Measurements from ENCODE around the gene RBM15. TPM values are rescaled to one million over a fixed set of nuclear protein-coding genes. Genes with fewer than 3 reads are reported as not detected.
A peak's percentile ranks its signal among the peaks of the same experiment; 100 is the strongest.

Gene RBM15
- polyA plus RNA-seq, 4 donors = 1.6 to 13.9 (median 3.7) TPM

GRCh38 chr1:110348050-110348449, 8.9 kb downstream of the RBM15 start:
- DNase-seq = no peak
- H3K4me1 ChIP-seq (ENCODE audit: control insufficient read depth in 3 of 3, insufficient read depth in 2 of 3, low read depth in 1 of 3, low read length in 2 of 3) = peaks cover 4 to 36% (median 20%) of the 10 kb centered on the region in 3 donors

DNA sequence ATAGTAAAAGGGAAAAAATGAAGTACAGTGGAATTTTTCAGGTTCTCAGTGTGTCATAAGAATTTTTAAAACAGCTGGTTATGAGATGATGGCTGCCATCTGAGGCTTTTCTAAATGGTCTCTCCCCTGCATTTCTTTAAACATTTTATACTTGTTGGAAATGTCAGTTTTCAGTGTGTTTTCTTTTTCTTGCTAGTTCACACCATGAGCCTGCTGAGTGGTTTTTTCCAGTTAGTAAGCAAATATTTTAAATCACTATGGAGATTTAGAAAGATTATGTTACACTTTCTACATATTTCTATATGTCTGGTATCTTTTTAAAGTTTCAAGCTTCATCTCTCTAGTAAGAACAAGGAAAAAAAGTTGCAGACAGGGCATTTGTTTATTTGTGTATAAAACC, 9.6 kb downstream of the RBM15 start:
- Histone ChIP-seq H3K9me3 (ENCODE audit: control insufficient read depth in 2 of 2, insufficient read depth in 1 of 2, low read depth in 1 of 2, low read length in 1 of 2) (no peaks in the 10 kb centered on the region), H3K4me3 (ENCODE audit: low read depth in 1 of 3, low read length in 3 of 3) (no peak overlapping the region), H3K4me1 (ENCODE audit: control insufficient read depth in 3 of 3, insufficient read depth in 2 of 3, low read depth in 1 of 3, low read length in 2 of 3) (peaks cover 4 to 35% (median 14%) of the 10 kb centered on the region in 3 donors), H3K36me3 (ENCODE audit: control insufficient read depth in 3 of 3, insufficient read depth in 2 of 3, low read depth in 1 of 3, low read length in 3 of 3) (peaks cover 0 to 19% (median 5%) of the 10 kb centered on the region in 3 donors), H3K27ac (ENCODE audit: low read depth in 1 of 3, low read length in 2 of 3) (no peak overlapping the region), H3K27me3 (ENCODE audit: control insufficient read depth in 3 of 3, insufficient read depth in 3 of 3, low read length in 3 of 3) (no peaks in the 10 kb centered on the region)
- FAIRE-seq (no peak), DNase-seq (no peak)

More at GRCh38 chr1:110348050-110348449, 8.9 kb downstream of the RBM15 start:
- FAIRE-seq = no peak
- H3K27me3 ChIP-seq (ENCODE audit: control insufficient read depth in 3 of 3, insufficient read depth in 3 of 3, low read length in 3 of 3) = no peaks in the 10 kb centered on the region
- 28 to 39% (median 32%) methylated on average over 2 of the region's 2 CpGs for WGBS, 3 donors
- no peak overlapping the region for H3K27ac ChIP-seq (ENCODE audit: low read depth in 1 of 3, low read length in 2 of 3)
- no peak overlapping the region for H3K4me3 ChIP-seq (ENCODE audit: low read depth in 1 of 3, low read length in 3 of 3)
- no peaks in the 10 kb centered on the region for H3K9me3 ChIP-seq (ENCODE audit: control insufficient read depth in 2 of 2, insufficient read depth in 1 of 2, low read depth in 1 of 2, low read length in 1 of 2)
- H3K36me3 ChIP-seq (ENCODE audit: control insufficient read depth in 3 of 3, insufficient read depth in 2 of 3, low read depth in 1 of 3, low read length in 3 of 3) = peaks cover 0 to 18% (median 5%) of the 10 kb centered on the region in 3 donors

DNA sequence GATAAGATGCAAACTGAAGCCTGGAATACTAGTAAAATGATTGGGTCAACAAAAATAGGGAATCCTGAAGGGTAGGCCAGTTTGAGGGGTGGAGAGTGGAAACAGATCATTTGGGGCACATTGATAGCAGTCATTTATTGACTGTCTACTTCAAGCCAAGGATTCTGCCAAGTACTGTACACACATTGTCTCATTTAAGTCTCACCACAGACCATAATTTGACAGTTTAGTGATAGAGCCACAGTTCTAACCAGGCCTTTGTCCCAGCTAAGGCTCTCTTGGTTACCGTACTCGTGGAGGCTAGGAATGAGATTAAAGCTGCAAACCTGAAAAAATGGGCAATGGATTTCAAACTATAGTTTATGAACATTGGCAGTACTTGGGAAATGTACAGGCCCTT, 11.2 kb downstream of the RBM15 start:
- DNase-seq (no peak), FAIRE-seq (no peak)
- H3K4me1 ChIP-seq (ENCODE audit: control insufficient read depth in 3 of 3, insufficient read depth in 2 of 3, low read depth in 1 of 3, low read length in 2 of 3) = peaks cover 3 to 25% (median 10%) of the 10 kb centered on the region in 3 donors
- WGBS, 3 donors = 90 to 98% (median 95%) methylated on average over 2 of the region's 2 CpGs
- H3K27me3 ChIP-seq (ENCODE audit: control insufficient read depth in 3 of 3, insufficient read depth in 3 of 3, low read length in 3 of 3) = no peaks in the 10 kb centered on the region
- H3K9me3 ChIP-seq (ENCODE audit: control insufficient read depth in 2 of 2, insufficient read depth in 1 of 2, low read depth in 1 of 2, low read length in 1 of 2) = no peaks in the 10 kb centered on the region
- H3K4me3 ChIP-seq (ENCODE audit: low read depth in 1 of 3, low read length in 3 of 3) = no peak overlapping the region
- H3K27ac ChIP-seq (ENCODE audit: low read depth in 1 of 3, low read length in 2 of 3) = no peak overlapping the region
- peaks cover 0 to 23% (median 5%) of the 10 kb centered on the region in 3 donors for H3K36me3 ChIP-seq (ENCODE audit: control insufficient read depth in 3 of 3, insufficient read depth in 2 of 3, low read depth in 1 of 3, low read length in 3 of 3)

GRCh38 chr1:110355321-110355720, 16.1 kb downstream of the RBM15 start:
- peaks cover 0 to 4% (median 3%) of the 10 kb centered on the region in 3 donors for H3K4me1 ChIP-seq (ENCODE audit: control insufficient read depth in 3 of 3, insufficient read depth in 2 of 3, low read depth in 1 of 3, low read length in 2 of 3)
- DNase-seq = no peak
- no peak overlapping the region for H3K4me3 ChIP-seq (ENCODE audit: low read depth in 1 of 3, low read length in 3 of 3)
- no peaks in the 10 kb centered on the region for H3K27me3 ChIP-seq (ENCODE audit: control insufficient read depth in 3 of 3, insufficient read depth in 3 of 3, low read length in 3 of 3)
- peaks cover 0 to 24% (median 1%) of the 10 kb centered on the region in 3 donors for H3K36me3 ChIP-seq (ENCODE audit: control insufficient read depth in 3 of 3, insufficient read depth in 2 of 3, low read depth in 1 of 3, low read length in 3 of 3)
- no peak for FAIRE-seq
- H3K9me3 ChIP-seq (ENCODE audit: control insufficient read depth in 2 of 2, insufficient read depth in 1 of 2, low read depth in 1 of 2, low read length in 1 of 2) = no peaks in the 10 kb centered on the region
- whole genome bisulfite sequencing, 3 donors = 60 to 71% (median 60%) methylated on average over 1 of the region's 1 CpG
- no peak overlapping the region for H3K27ac ChIP-seq (ENCODE audit: low read depth in 1 of 3, low read length in 2 of 3)

GRCh38 chr1:110356379-110356778, 17.2 kb downstream of the RBM15 start:
- H3K36me3 ChIP-seq (ENCODE audit: control insufficient read depth in 3 of 3, insufficient read depth in 2 of 3, low read depth in 1 of 3, low read length in 3 of 3) = peaks cover 0 to 24% (median 1%) of the 10 kb centered on the region in 3 donors
- H3K4me1 ChIP-seq (ENCODE audit: control insufficient read depth in 3 of 3, insufficient read depth in 2 of 3, low read depth in 1 of 3, low read length in 2 of 3) = peaks cover 0 to 2% (median 0%) of the 10 kb centered on the region in 3 donors
- DNase-seq = peak in 1 of 2 donors; percentile 54
- FAIRE-seq = no peak
- H3K9me3 ChIP-seq (ENCODE audit: control insufficient read depth in 2 of 2, insufficient read depth in 1 of 2, low read depth in 1 of 2, low read length in 1 of 2) = no peaks in the 10 kb centered on the region
- WGBS, 3 donors = 49 to 74% (median 56%) methylated on average over 2 of the region's 2 CpGs
- no peak overlapping the region for H3K4me3 ChIP-seq (ENCODE audit: low read depth in 1 of 3, low read length in 3 of 3)
- no peaks in the 10 kb centered on the region for H3K27me3 ChIP-seq (ENCODE audit: control insufficient read depth in 3 of 3, insufficient read depth in 3 of 3, low read length in 3 of 3)
- H3K27ac ChIP-seq (ENCODE audit: low read depth in 1 of 3, low read length in 2 of 3) = no peak overlapping the region

- H3K4me3 ChIP-seq (ENCODE audit: low read depth in 1 of 3, low read length in 3 of 3) = no peak overlapping the region
- H3K36me3 ChIP-seq (ENCODE audit: control insufficient read depth in 3 of 3, insufficient read depth in 2 of 3, low read depth in 1 of 3, low read length in 3 of 3) = peaks cover 2 to 25% (median 4%) of the 10 kb centered on the region in 3 donors
- DNase-seq (no peak), FAIRE-seq (no peak)
- H3K27me3 ChIP-seq (ENCODE audit: control insufficient read depth in 3 of 3, insufficient read depth in 3 of 3, low read length in 3 of 3) = no peaks in the 10 kb centered on the region
- no peak overlapping the region for H3K27ac ChIP-seq (ENCODE audit: low read depth in 1 of 3, low read length in 2 of 3)
- no peaks in the 10 kb centered on the region for H3K9me3 ChIP-seq (ENCODE audit: control insufficient read depth in 2 of 2, insufficient read depth in 1 of 2, low read depth in 1 of 2, low read length in 1 of 2)
- WGBS, 3 donors = 97 to 99% (median 98%) methylated on average over 2 of the region's 2 CpGs
- H3K4me1 ChIP-seq (ENCODE audit: control insufficient read depth in 3 of 3, insufficient read depth in 2 of 3, low read depth in 1 of 3, low read length in 2 of 3) = peaks cover 0 to 2% (median 0%) of the 10 kb centered on the region in 3 donors
Measured at GRCh38 chr1:110360431-110360830, 21.3 kb downstream of the RBM15 start.

DNA sequence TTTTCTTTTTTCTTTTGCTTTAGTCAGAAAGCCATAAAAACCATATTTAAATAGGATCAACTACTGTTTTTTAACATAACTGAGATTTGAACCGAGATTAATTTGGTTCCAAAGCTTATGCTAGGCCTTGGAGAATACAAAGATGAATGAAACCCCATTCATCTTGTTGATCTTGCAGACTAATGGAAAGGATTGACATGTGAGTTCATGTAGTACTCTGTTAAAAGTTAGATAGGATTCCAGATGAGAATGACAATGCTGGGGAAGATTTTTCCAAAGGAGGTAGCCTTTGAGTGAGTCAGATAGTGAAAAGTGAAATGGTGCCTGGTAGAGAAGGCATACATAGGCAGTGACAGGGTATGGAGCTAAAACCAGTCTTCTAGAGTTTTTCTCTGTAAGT, 22.7 kb downstream of the RBM15 start:
- no peaks in the 10 kb centered on the region for H3K4me1 ChIP-seq (ENCODE audit: control insufficient read depth in 3 of 3, insufficient read depth in 2 of 3, low read depth in 1 of 3, low read length in 2 of 3)
- H3K36me3 ChIP-seq (ENCODE audit: control insufficient read depth in 3 of 3, insufficient read depth in 2 of 3, low read depth in 1 of 3, low read length in 3 of 3) = peaks cover 2 to 30% (median 2%) of the 10 kb centered on the region in 3 donors
- no peaks in the 10 kb centered on the region for H3K9me3 ChIP-seq (ENCODE audit: control insufficient read depth in 2 of 2, insufficient read depth in 1 of 2, low read depth in 1 of 2, low read length in 1 of 2)
- no peak overlapping the region for H3K27ac ChIP-seq (ENCODE audit: low read depth in 1 of 3, low read length in 2 of 3)
- H3K4me3 ChIP-seq (ENCODE audit: low read depth in 1 of 3, low read length in 3 of 3) = no peak overlapping the region
- H3K27me3 ChIP-seq (ENCODE audit: control insufficient read depth in 3 of 3, insufficient read depth in 3 of 3, low read length in 3 of 3) = no peaks in the 10 kb centered on the region
- DNase-seq (no peak), FAIRE-seq (no peak)
- WGBS, 3 donors = 95 to 96% (median 95%) methylated on average over 1 of the region's 1 CpG

DNA sequence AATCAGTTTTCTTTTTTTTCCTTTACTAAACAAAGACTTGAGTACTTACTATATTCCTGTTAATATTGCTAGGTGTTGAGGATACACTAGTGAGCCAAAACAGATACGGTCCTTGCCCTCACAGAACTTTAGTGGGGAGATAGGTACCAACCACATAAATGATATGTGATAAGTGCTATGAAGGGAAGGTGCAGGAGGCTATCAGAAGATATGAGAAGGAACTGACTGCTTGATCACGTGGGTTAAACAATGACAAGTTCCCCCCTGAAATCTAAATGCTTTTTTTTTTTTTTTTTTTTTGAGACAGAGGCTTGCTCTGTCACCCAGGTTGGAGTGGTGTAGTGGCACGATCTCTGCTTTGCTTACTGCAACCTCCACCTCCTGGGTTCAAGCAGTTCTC, 25.0 kb downstream of the RBM15 start:
- H3K36me3 ChIP-seq (ENCODE audit: control insufficient read depth in 3 of 3, insufficient read depth in 2 of 3, low read depth in 1 of 3, low read length in 3 of 3) = peaks cover 2 to 31% (median 2%) of the 10 kb centered on the region in 3 donors
- FAIRE-seq (no peak), DNase-seq (no peak)
- no peaks in the 10 kb centered on the region for H3K9me3 ChIP-seq (ENCODE audit: control insufficient read depth in 2 of 2, insufficient read depth in 1 of 2, low read depth in 1 of 2, low read length in 1 of 2)
- H3K4me3 ChIP-seq (ENCODE audit: low read depth in 1 of 3, low read length in 3 of 3) = no peak overlapping the region
- no peaks in the 10 kb centered on the region for H3K4me1 ChIP-seq (ENCODE audit: control insufficient read depth in 3 of 3, insufficient read depth in 2 of 3, low read depth in 1 of 3, low read length in 2 of 3)
- H3K27ac ChIP-seq (ENCODE audit: low read depth in 1 of 3, low read length in 2 of 3) = no peak overlapping the region
- 95 to 98% (median 98%) methylated on average over 3 of the region's 3 CpGs for WGBS, 3 donors
- H3K27me3 ChIP-seq (ENCODE audit: control insufficient read depth in 3 of 3, insufficient read depth in 3 of 3, low read length in 3 of 3) = no peaks in the 10 kb centered on the region

- Histone ChIP-seq H3K9me3 (ENCODE audit: control insufficient read depth in 2 of 2, insufficient read depth in 1 of 2, low read depth in 1 of 2, low read length in 1 of 2) (no peaks in the 10 kb centered on the region), H3K4me3 (ENCODE audit: low read depth in 1 of 3, low read length in 3 of 3) (no peak overlapping the region), H3K27ac (ENCODE audit: low read depth in 1 of 3, low read length in 2 of 3) (no peak overlapping the region), H3K27me3 (ENCODE audit: control insufficient read depth in 3 of 3, insufficient read depth in 3 of 3, low read length in 3 of 3) (no peaks in the 10 kb centered on the region), H3K36me3 (ENCODE audit: control insufficient read depth in 3 of 3, insufficient read depth in 2 of 3, low read depth in 1 of 3, low read length in 3 of 3) (peaks cover 2 to 33% (median 9%) of the 10 kb centered on the region in 3 donors), H3K4me1 (ENCODE audit: control insufficient read depth in 3 of 3, insufficient read depth in 2 of 3, low read depth in 1 of 3, low read length in 2 of 3) (no peaks in the 10 kb centered on the region)
- 9 to 29% (median 17%) methylated on average over 1 of the region's 1 CpG for WGBS, 3 donors
- peak in 1 of 2 donors; percentile 33 for DNase-seq
- peak; percentile 33 for FAIRE-seq
Measured at GRCh38 chr1:110370827-110371226, 31.6 kb downstream of the RBM15 start.
